GM19328 (cell line): ENCODE data around the gene CASP12.

ENCODE experiments used
- ATAC-seq: cut with Tn5 transposase; IDR thresholded peaks from one replicate; pipeline ENCODE4 v1.9.1; 2021; ENCODE audit warnings: mild to moderate bottlenecking, moderate library complexity; ENCODE audit not compliant: unreplicated experiment

CASP12 gene

GRCh38 chr11:104892723-104893511 is 5.3 kb downstream of the CASP12 start:
- no peak for ATAC-seq

GRCh38 chr11:104891135-104891534 is 7.1 kb downstream of the CASP12 start:
- no peak for ATAC-seq

- no peak for ATAC-seq
Measured at GRCh38 chr11:104883342-104883741, 14.9 kb downstream of the CASP12 start.

- ATAC-seq = peak; percentile 61
Measured at GRCh38 chr11:104881117-104881794, 17.0 kb downstream of the CASP12 start.

GRCh38 chr11:104879514-104880190 is 18.6 kb downstream of the CASP12 start:
- ATAC-seq = no peak

- ATAC-seq = peak; percentile 47
Measured at GRCh38 chr11:104876861-104877431, 21.3 kb downstream of the CASP12 start.

GRCh38 chr11:104876324-104876723 is 21.9 kb downstream of the CASP12 start:
- no peak for ATAC-seq

GRCh38 chr11:104873252-104873651 is 25.0 kb downstream of the CASP12 start:
- ATAC-seq = no peak

GRCh38 chr11:104872393-104872792 is 25.9 kb downstream of the CASP12 start:
- no peak for ATAC-seq

GRCh38 chr11:104870910-104871309 is 27.4 kb downstream of the CASP12 start:
- ATAC-seq = no peak

GRCh38 chr11:104866815-104867214 is 31.4 kb downstream of the CASP12 start:
- ATAC-seq = no peak

GRCh38 chr11:104858882-104859775 is 39.1 kb downstream of the CASP12 start:
- peak; percentile 62 for ATAC-seq

- no peak for ATAC-seq
Measured at GRCh38 chr11:104856607-104857006, 41.7 kb downstream of the CASP12 start.

- no peak for ATAC-seq
Measured at GRCh38 chr11:104855965-104856364, 42.3 kb downstream of the CASP12 start.

GRCh38 chr11:104853276-104853675 is 45.0 kb downstream of the CASP12 start:
- no peak for ATAC-seq

- ATAC-seq = no peak
Measured at GRCh38 chr11:104852811-104853210, 45.4 kb downstream of the CASP12 start.

GRCh38 chr11:104846216-104846615 is 52.0 kb downstream of the CASP12 start:
- no peak for ATAC-seq

GRCh38 chr11:104844451-104844850 is 53.8 kb downstream of the CASP12 start:
- ATAC-seq = no peak

- no peak for ATAC-seq
Measured at GRCh38 chr11:104843150-104843836, 55.0 kb downstream of the CASP12 start.
